PC-9 (cell line): Measurements from ENCODE around the gene SLC39A8.

ENCODE experiments used
- EZH2 ChIP-seq: fragments of 200-600 bp; sonication (generic); IDR thresholded peaks from 2 replicates; pipeline ENCODE4 v1.8.0; 2017; ENCODE audit warnings: antibody characterized with exemption, low read depth
- TF ChIP-seq, protein P1 (sequence below): fragments of 200-600 bp; sonication (generic); conservative IDR thresholded peaks from 2 replicates; pipeline ENCODE4 v1.6.1; 2017; ENCODE audit warnings: mixed run types, antibody characterized with exemption, mild to moderate bottlenecking, moderate library complexity

DNA sequence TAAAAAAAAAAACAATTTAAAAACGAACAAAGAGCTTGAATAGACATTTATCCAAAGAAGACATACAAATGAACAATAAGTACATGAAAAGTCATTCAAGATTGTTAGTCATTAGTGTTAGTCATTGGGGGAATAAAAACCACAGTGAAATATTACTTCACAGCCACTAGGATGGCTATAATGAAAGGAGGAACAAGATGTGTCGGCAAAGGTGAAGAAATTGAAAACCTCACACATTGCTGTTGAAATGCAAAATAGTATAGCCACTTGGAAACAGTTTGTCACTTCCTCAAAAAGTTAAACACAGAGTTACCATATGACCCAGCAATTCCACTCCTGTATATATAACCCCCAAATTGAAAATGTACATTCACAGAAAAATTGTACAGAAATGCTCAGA, 45.2 kb upstream of the SLC39A8 start:
- no peak for TF ChIP-seq EZH2
- TF ChIP-seq, protein P1, sequence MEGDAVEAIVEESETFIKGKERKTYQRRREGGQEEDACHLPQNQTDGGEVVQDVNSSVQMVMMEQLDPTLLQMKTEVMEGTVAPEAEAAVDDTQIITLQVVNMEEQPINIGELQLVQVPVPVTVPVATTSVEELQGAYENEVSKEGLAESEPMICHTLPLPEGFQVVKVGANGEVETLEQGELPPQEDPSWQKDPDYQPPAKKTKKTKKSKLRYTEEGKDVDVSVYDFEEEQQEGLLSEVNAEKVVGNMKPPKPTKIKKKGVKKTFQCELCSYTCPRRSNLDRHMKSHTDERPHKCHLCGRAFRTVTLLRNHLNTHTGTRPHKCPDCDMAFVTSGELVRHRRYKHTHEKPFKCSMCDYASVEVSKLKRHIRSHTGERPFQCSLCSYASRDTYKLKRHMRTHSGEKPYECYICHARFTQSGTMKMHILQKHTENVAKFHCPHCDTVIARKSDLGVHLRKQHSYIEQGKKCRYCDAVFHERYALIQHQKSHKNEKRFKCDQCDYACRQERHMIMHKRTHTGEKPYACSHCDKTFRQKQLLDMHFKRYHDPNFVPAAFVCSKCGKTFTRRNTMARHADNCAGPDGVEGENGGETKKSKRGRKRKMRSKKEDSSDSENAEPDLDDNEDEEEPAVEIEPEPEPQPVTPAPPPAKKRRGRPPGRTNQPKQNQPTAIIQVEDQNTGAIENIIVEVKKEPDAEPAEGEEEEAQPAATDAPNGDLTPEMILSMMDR = no peak
